ENCODE results near the gene ZNF385A. TPM values are rescaled to one million over a fixed set of nuclear protein-coding genes. Genes with fewer than 3 reads are reported as not detected.

Gene ZNF385A
- total and polyA plus RNA-seq, 7 experiments from 2014 or later, result 0.39 to 69.9 (median 1.4) TPM

GRCh38 chr12:54421879-54422250 is 37.3 kb upstream of the ZNF385A start:
- intact Hi-C loops (cut with micrococcal nuclease), result no loop called here
- Histone ChIP-seq H3K4me3 (ENCODE audit: low read length) (no peak overlapping the region), H3K4me1 (ENCODE audit: control insufficient read depth in 2 of 2, insufficient read depth in 2 of 2, low read length in 2 of 2) (peaks cover 19 to 23% of the 10 kb centered on the region in 2 donors), H3K9me3 (ENCODE audit: control insufficient read depth in 2 of 3, low read length in 3 of 3) (no peaks in the 10 kb centered on the region), H3K27ac (ENCODE audit: low read depth, low read length) (no peak overlapping the region), H3K27me3 (ENCODE audit: control insufficient read depth in 2 of 2, insufficient read depth in 2 of 2, low read length in 2 of 2) (no peaks in the 10 kb centered on the region), H3K36me3 (ENCODE audit: control insufficient read depth in 2 of 3, insufficient read depth in 3 of 3, low read length in 3 of 3) (peaks cover 0 to 16% (median 0%) of the 10 kb centered on the region in 3 experiments)
- peak overlapping the region in 3 of 10 donors; percentile 29 to 34 (median 31) for H3K4me3 Mint-ChIP-seq
- DNase-seq (no peak), ATAC-seq (no peak)
- H3K9me3 Mint-ChIP-seq, result no peaks in the 10 kb centered on the region
- POLR2A ChIA-PET, result interaction anchor here (0.7 to 2.0 kb wide), 3 partner anchors 10 to 1043 kb away, joined by 3 to 20 read pairs (median 3); no protein-coding TSS in a partner anchor
- CTCF ChIA-PET, result interaction anchor here (0.8 to 12.0 kb wide), 4 partner anchors 10 to 22 kb away, joined by 3 to 111 read pairs (median 6); no protein-coding TSS in a partner anchor
- peaks cover 0 to 47% (median 0%) of the 10 kb centered on the region in 5 donors for H3K27me3 Mint-ChIP-seq
- H3K27ac Mint-ChIP-seq, result peak overlapping the region in 8 of 9 donors; percentile 33 to 100 (median 70)
- peaks cover 0 to 9% (median 0%) of the 10 kb centered on the region in 5 donors for H3K36me3 Mint-ChIP-seq
- peaks cover 19 to 52% (median 37%) of the 10 kb centered on the region in 7 donors for H3K4me1 Mint-ChIP-seq

- H3K4me3 ChIP-seq (ENCODE audit: low read length), result no peak overlapping the region
- Mint-ChIP-seq H3K4me1 (peaks cover 25 to 55% (median 40%) of the 10 kb centered on the region in 7 donors), H3K27ac (peak overlapping the region; percentile 26 to 100 (median 85)), H3K27me3 (peaks cover 0 to 42% (median 0%) of the 10 kb centered on the region in 5 donors), H3K9me3 (no peaks in the 10 kb centered on the region), H3K36me3 (peaks cover 0 to 12% (median 0%) of the 10 kb centered on the region in 5 donors), H3K4me3 (peak overlapping the region in 8 of 10 donors; percentile 29 to 98 (median 50))
- no peak overlapping the region for H3K27ac ChIP-seq (ENCODE audit: low read depth, low read length)
- ChIA-PET CTCF (interaction anchor here (0.8 to 12.0 kb wide), 4 partner anchors 9 to 22 kb away, joined by 3 to 111 read pairs (median 6); no protein-coding TSS in a partner anchor), POLR2A (interaction anchor here (0.7 to 2.0 kb wide), 7 partner anchors 8 to 1042 kb away, joined by 3 to 20 read pairs (median 3); partner anchors contain the start of genes CBX5 and HNRNPA1)
- DNase-seq (no peak), ATAC-seq (no peak)
- peaks cover 24 to 28% of the 10 kb centered on the region in 2 donors for H3K4me1 ChIP-seq (ENCODE audit: control insufficient read depth in 2 of 2, insufficient read depth in 2 of 2, low read length in 2 of 2)
- intact Hi-C loops (cut with micrococcal nuclease), result no loop called here
- no peaks in the 10 kb centered on the region for H3K27me3 ChIP-seq (ENCODE audit: control insufficient read depth in 2 of 2, insufficient read depth in 2 of 2, low read length in 2 of 2)
- no peaks in the 10 kb centered on the region for H3K9me3 ChIP-seq (ENCODE audit: control insufficient read depth in 2 of 3, low read length in 3 of 3)
- peaks cover 0 to 16% (median 0%) of the 10 kb centered on the region in 3 experiments for H3K36me3 ChIP-seq (ENCODE audit: control insufficient read depth in 2 of 3, insufficient read depth in 3 of 3, low read length in 3 of 3)
These were observed 36.8 kb upstream of the ZNF385A start for GRCh38 chr12:54421175-54421878.

- intact Hi-C loops (cut with micrococcal nuclease), result no loop called here
- H3K4me1 Mint-ChIP-seq, result peaks cover 28 to 55% (median 42%) of the 10 kb centered on the region in 7 donors
- H3K9me3 Mint-ChIP-seq, result no peaks in the 10 kb centered on the region
- no peak for ATAC-seq
- Histone ChIP-seq H3K9me3 (ENCODE audit: control insufficient read depth in 2 of 3, low read length in 3 of 3) (no peaks in the 10 kb centered on the region), H3K4me1 (ENCODE audit: control insufficient read depth in 2 of 2, insufficient read depth in 2 of 2, low read length in 2 of 2) (peaks cover 30 to 34% of the 10 kb centered on the region in 2 donors), H3K27me3 (ENCODE audit: control insufficient read depth in 2 of 2, insufficient read depth in 2 of 2, low read length in 2 of 2) (no peaks in the 10 kb centered on the region), H3K36me3 (ENCODE audit: control insufficient read depth in 2 of 3, insufficient read depth in 3 of 3, low read length in 3 of 3) (peaks cover 0 to 16% (median 0%) of the 10 kb centered on the region in 3 experiments), H3K4me3 (ENCODE audit: low read length) (no peak overlapping the region), H3K27ac (ENCODE audit: low read depth, low read length) (no peak overlapping the region)
- peak overlapping the region; percentile 10 to 100 (median 91) for H3K27ac Mint-ChIP-seq
- H3K27me3 Mint-ChIP-seq, result peaks cover 0 to 36% (median 0%) of the 10 kb centered on the region in 5 donors
- ChIA-PET CTCF (interaction anchor here (0.8 to 12.0 kb wide), 4 partner anchors 9 to 21 kb away, joined by 3 to 162 read pairs (median 60); no protein-coding TSS in a partner anchor), POLR2A (interaction anchor here (0.7 to 2.0 kb wide), 6 partner anchors 9 to 1041 kb away, joined by 3 to 20 read pairs (median 4); partner anchors contain the start of genes CBX5 and HNRNPA1)
- H3K36me3 Mint-ChIP-seq, result peaks cover 0 to 12% (median 0%) of the 10 kb centered on the region in 5 donors
- H3K4me3 Mint-ChIP-seq, result peak overlapping the region; percentile 57 to 98 (median 92)
- DNase-seq, result no peak
These were observed 36.2 kb upstream of the ZNF385A start for GRCh38 chr12:54420766-54421144.

- H3K4me1 Mint-ChIP-seq, result peaks cover 34 to 63% (median 52%) of the 10 kb centered on the region in 7 donors
- ChIA-PET POLR2A (interaction anchor here (0.8 to 2.9 kb wide), 9 partner anchors 9 to 139 kb away, joined by 3 to 17 read pairs (median 4); partner anchors contain the start of genes CBX5 and HNRNPA1), CTCF (interaction anchor here (1.3 to 12.0 kb wide), 4 partner anchors 7 to 19 kb away, joined by 3 to 162 read pairs (median 60); no protein-coding TSS in a partner anchor)
- Histone ChIP-seq H3K4me3 (ENCODE audit: low read length) (peak within 1 kb of the TSS; percentile 86), H3K36me3 (ENCODE audit: control insufficient read depth in 2 of 3, insufficient read depth in 3 of 3, low read length in 3 of 3) (peaks cover 0 to 16% (median 0%) of the 10 kb centered on the region in 3 experiments), H3K27me3 (ENCODE audit: control insufficient read depth in 2 of 2, insufficient read depth in 2 of 2, low read length in 2 of 2) (no peaks in the 10 kb centered on the region), H3K27ac (ENCODE audit: low read depth, low read length) (peak within 1 kb of the TSS; percentile 96), H3K4me1 (ENCODE audit: control insufficient read depth in 2 of 2, insufficient read depth in 2 of 2, low read length in 2 of 2) (peaks cover 44 to 49% of the 10 kb centered on the region in 2 donors), H3K9me3 (ENCODE audit: control insufficient read depth in 2 of 3, low read length in 3 of 3) (no peaks in the 10 kb centered on the region)
- ATAC-seq (peak; percentile 48), DNase-seq (peak in 4 of 9 donors; percentile 16 to 53 (median 28))
- no peaks in the 10 kb centered on the region for H3K9me3 Mint-ChIP-seq
- peak within 1 kb of the TSS; percentile 78 to 98 (median 94) for H3K4me3 Mint-ChIP-seq
- peak within 1 kb of the TSS; percentile 87 to 100 (median 97) for H3K27ac Mint-ChIP-seq
- intact Hi-C loops (cut with micrococcal nuclease), result loop anchor here (1.0 to 10.0 kb wide), 3 partner anchors 8 to 566 kb away; partner anchors contain the start of gene TESPA1 (in 1 of the 2)
- H3K27me3 Mint-ChIP-seq, result peaks cover 0 to 24% (median 0%) of the 10 kb centered on the region in 5 donors
- H3K36me3 Mint-ChIP-seq, result peaks cover 0 to 12% (median 0%) of the 10 kb centered on the region in 5 donors
These were observed 34.8 kb upstream of the ZNF385A start, which contains the start of gene ITGA5 for GRCh38 chr12:54419088-54419887. Gene ITGA5 (minus strand): TSS chr12:54419266. CDS start chr12:54419198, 68 bp downstream.

GRCh38 chr12:54418441-54419087 is 34.0 kb upstream of the ZNF385A start:
- Histone ChIP-seq H3K36me3 (ENCODE audit: control insufficient read depth in 2 of 3, insufficient read depth in 3 of 3, low read length in 3 of 3) (peaks cover 0 to 16% (median 0%) of the 10 kb centered on the region in 3 experiments), H3K4me3 (ENCODE audit: low read length) (peak overlapping the region; percentile 86), H3K4me1 (ENCODE audit: control insufficient read depth in 2 of 2, insufficient read depth in 2 of 2, low read length in 2 of 2) (peaks cover 51 to 56% of the 10 kb centered on the region in 2 donors), H3K27me3 (ENCODE audit: control insufficient read depth in 2 of 2, insufficient read depth in 2 of 2, low read length in 2 of 2) (no peaks in the 10 kb centered on the region), H3K27ac (ENCODE audit: low read depth, low read length) (peak overlapping the region; percentile 96), H3K9me3 (ENCODE audit: control insufficient read depth in 2 of 3, low read length in 3 of 3) (no peaks in the 10 kb centered on the region)
- POLR2A ChIA-PET, result interaction anchor here (0.8 to 2.9 kb wide), 8 partner anchors 9 to 138 kb away, joined by 3 to 17 read pairs (median 6); partner anchors contain the start of genes CBX5 and HNRNPA1
- intact Hi-C loops (cut with micrococcal nuclease), result loop anchor here (1.0 to 10.0 kb wide), 3 partner anchors 7 to 566 kb away; partner anchors contain the start of gene TESPA1 (in 1 of the 2)
- H3K36me3 Mint-ChIP-seq, result peaks cover 0 to 15% (median 0%) of the 10 kb centered on the region in 5 donors
- CTCF ChIA-PET, result interaction anchor here (0.9 to 12.0 kb wide), 4 partner anchors 12 to 44 kb away, joined by 3 to 162 read pairs (median 57); no protein-coding TSS in a partner anchor
- H3K27me3 Mint-ChIP-seq, result peaks cover 0 to 23% (median 0%) of the 10 kb centered on the region in 5 donors
- DNase-seq, result peak in 1 of 9 donors; percentile 21
- H3K4me1 Mint-ChIP-seq, result peaks cover 41 to 71% (median 57%) of the 10 kb centered on the region in 7 donors
- H3K27ac Mint-ChIP-seq, result peak overlapping the region; percentile 86 to 100 (median 97)
- no peaks in the 10 kb centered on the region for H3K9me3 Mint-ChIP-seq
- peak overlapping the region; percentile 78 to 98 (median 94) for H3K4me3 Mint-ChIP-seq
- ATAC-seq, result no peak

Data from naive thymus-derived CD4-positive, alpha-beta T cell (primary cell).